Tibial nerve (tissue), 4 donors: ENCODE data around the gene ANO6. TPM values are rescaled to one million over a fixed set of nuclear protein-coding genes. Genes with fewer than 3 reads are reported as not detected.
"Not testable (repeated sequence)": the region's sequence is repeated elsewhere in the genome, so short reads cannot be mapped to it uniquely, and the experiment has no call there.

Experiments
- DNase-seq, 2 donors: peaks; one replicate each; pipeline ENCODE4 v3.0.0-alpha.2; 2019; ENCODE audit warnings: low spot score in 2 of 2
- H3K27ac ChIP-seq, 4 donors: fragments of 200-600 bp; sonication (generic) in 3 of 4; one replicate each; pipeline ENCODE4 v1.5.1; 2017 to 2019; ENCODE audit warnings: mild to moderate bottlenecking in 1 of 4
- H3K27me3 ChIP-seq, 2 donors: fragments of 200-600 bp; sonication (generic) in 1 of 2; one replicate each; pipeline versions ENCODE4 v1.5.1 to v1.6.0; 2017 to 2019
- H3K36me3 ChIP-seq, 3 donors: fragments of 200-600 bp; sonication (generic); one replicate each; pipeline ENCODE4 v1.5.1; 2018 to 2019
- H3K4me1 ChIP-seq, 4 donors: fragments of 200-600 bp; sonication (generic) in 3 of 4; one replicate each; pipeline ENCODE4 v1.5.1; 2017 to 2019
- H3K4me3 ChIP-seq, 4 donors: fragments of 200-600 bp; sonication (generic) in 3 of 4; one replicate each; pipeline ENCODE4 v1.5.1; 2017 to 2019; ENCODE audit warnings: mild to moderate bottlenecking in 1 of 4, moderate library complexity in 1 of 4
- H3K9me3 ChIP-seq, 4 donors: fragments of 200-600 bp; sonication (generic) in 3 of 4; one replicate each; pipeline ENCODE4 v1.5.1; 2017 to 2019
- CTCF ChIP-seq, 5 experiments: fragments of 200-600 bp in 3 of 5; fragments of 450-650 bp in 2 of 5; sonication (generic) in 3 of 5; IDR thresholded peaks; one replicate each; pipeline ENCODE4 v1.5.1; 2016 to 2019; ENCODE audit warnings: antibody characterized with exemption in 5 of 5, mild to moderate bottlenecking in 3 of 5, moderate library complexity in 2 of 5
- EP300 ChIP-seq, 2 donors: sonication (generic); formaldehyde crosslinking; IDR thresholded peaks; one replicate each; pipeline ENCODE4 v1.6.1; 2017; ENCODE audit warnings: antibody characterized with exemption in 2 of 2, mild to moderate bottlenecking in 1 of 2
- POLR2A ChIP-seq, 2 donors: fragments of 450-650 bp; IDR thresholded peaks; one replicate each; pipeline ENCODE4 v1.6.1; 2017; ENCODE audit warnings: antibody characterized with exemption in 2 of 2, mild to moderate bottlenecking in 2 of 2, moderate library complexity in 2 of 2
- WGBS, 2 donors: methylation state at CpG; one replicate each; pipeline ENCODE4 v1.1.5; 2018; 5-methylcytosine and 5-hydroxymethylcytosine counted together
- total RNA-seq, 4 donors: library from RNA; depleted of rRNA; stranded (reverse); fragments of >200 nt; gene quantifications; one replicate each; pipeline ENCODE4 v1.1.0, GENCODE V29; 2016

Gene ANO6
- total RNA-seq, 4 donors from 2014 or later: 44.1 to 52.2 (median 45.3) TPM

- DNase-seq: no peak
- Histone ChIP-seq H3K36me3 (no peaks in the 10 kb centered on the region), H3K27ac (peak overlapping the region in 3 of 4 donors; percentile 24 to 87 (median 78)), H3K4me3 (no peak overlapping the region), H3K9me3 (no peaks in the 10 kb centered on the region), H3K27me3 (no peaks in the 10 kb centered on the region), H3K4me1 (peaks cover 0 to 50% (median 31%) of the 10 kb centered on the region in 4 donors)
- 89 to 94% methylated on average over 3 of the region's 3 CpGs for WGBS, 2 donors
- no peak for TF ChIP-seq EP300 (IDR thresholded peaks at IDR 0.05)
These were observed 16.4 kb downstream of the ANO6 start for GRCh38 chr12:45232146-45232755.

GRCh38 chr12:45232756-45233372 lies 17.0 kb downstream of the ANO6 start:
- Histone ChIP-seq H3K4me3 (no peak overlapping the region), H3K9me3 (no peaks in the 10 kb centered on the region), H3K27me3 (no peaks in the 10 kb centered on the region), H3K36me3 (no peaks in the 10 kb centered on the region), H3K27ac (peak overlapping the region in 3 of 4 donors; percentile 24 to 87 (median 78)), H3K4me1 (peaks cover 0 to 50% (median 31%) of the 10 kb centered on the region in 4 donors)
- no peak for DNase-seq
- TF ChIP-seq EP300 (IDR thresholded peaks at IDR 0.05) (peak in 1 of 2 donors; percentile 16), CTCF (IDR thresholded peaks at IDR 0.05) (no peak)
- 42 to 46% methylated on average over 6 of the region's 6 CpGs for WGBS, 2 donors

- DNase-seq: peak in 1 of 2 donors; percentile 25
- H3K36me3 ChIP-seq: no peaks in the 10 kb centered on the region
- 7 to 16% methylated on average over 4 of the region's 4 CpGs for WGBS, 2 donors
- H3K4me1 ChIP-seq: peaks cover 0 to 50% (median 31%) of the 10 kb centered on the region in 4 donors
- TF ChIP-seq POLR2A (IDR thresholded peaks at IDR 0.05) (no peak), CTCF (IDR thresholded peaks at IDR 0.05) (peak in 1 of 5 experiments; percentile 13), EP300 (IDR thresholded peaks at IDR 0.05) (peak in 1 of 2 donors; percentile 30)
- no peaks in the 10 kb centered on the region for H3K9me3 ChIP-seq
- no peaks in the 10 kb centered on the region for H3K27me3 ChIP-seq
- peak overlapping the region; percentile 12 to 87 (median 66) for H3K27ac ChIP-seq
- H3K4me3 ChIP-seq: no peak overlapping the region
These were observed 18.4 kb downstream of the ANO6 start for GRCh38 chr12:45234139-45234865.

GRCh38 chr12:45235087-45236025 lies 19.5 kb downstream of the ANO6 start:
- no peaks in the 10 kb centered on the region for H3K27me3 ChIP-seq
- H3K4me1 ChIP-seq: peaks cover 0 to 50% (median 31%) of the 10 kb centered on the region in 4 donors
- H3K9me3 ChIP-seq: no peaks in the 10 kb centered on the region
- H3K36me3 ChIP-seq: no peaks in the 10 kb centered on the region
- H3K27ac ChIP-seq: peak overlapping the region; percentile 12 to 87 (median 66)
- no peak overlapping the region for H3K4me3 ChIP-seq
- TF ChIP-seq EP300 (IDR thresholded peaks at IDR 0.05) (no peak), CTCF (IDR thresholded peaks at IDR 0.05) (no peak), POLR2A (IDR thresholded peaks at IDR 0.05) (no peak)
- WGBS, 2 donors: 68 to 75% methylated on average over 4 of the region's 4 CpGs
- DNase-seq: no peak

- DNase-seq, H3K4me3 ChIP-seq, H3K9me3 ChIP-seq, H3K27ac ChIP-seq, H3K36me3 ChIP-seq, H3K27me3 ChIP-seq: not testable (repeated sequence)
- H3K4me1 ChIP-seq: peaks cover 0 to 48% (median 30%) of the 10 kb centered on the region in 4 donors
- WGBS, 2 donors: 93 to 96% methylated on average over 2 of the region's 2 CpGs
These were observed 20.5 kb downstream of the ANO6 start for GRCh38 chr12:45236383-45236782.
